Stimulated activated CD4-positive, alpha-beta T cell treated with anti-CD3 and anti-CD28 coated beads, Interleukin-4, amount 100 ng/mL, for 24 hours (primary cell): ENCODE measurements around the gene CREB5.
"Not testable (repeated sequence)": the region's sequence is repeated elsewhere in the genome, so short reads cannot be mapped to it uniquely, and the experiment has no call there.

Experiments used
- DNase-seq: peaks from one replicate; pipeline ENCODE4 v3.0.0-alpha.2; 2020

Gene CREB5

GRCh38 chr7:28758186-28758585 is 345.9 kb downstream of the CREB5 start:
- DNase-seq, result no peak

GRCh38 chr7:28759475-28759971 is 347.2 kb downstream of the CREB5 start:
- no peak for DNase-seq

GRCh38 chr7:28761505-28761904 is 349.2 kb downstream of the CREB5 start:
- DNase-seq, result no peak

GRCh38 chr7:28762651-28763050 is 350.3 kb downstream of the CREB5 start:
- no peak for DNase-seq

- no peak for DNase-seq
Observed at GRCh38 chr7:28766359-28766758, 354.0 kb downstream of the CREB5 start.

- DNase-seq, result no peak
Observed at GRCh38 chr7:28767356-28767755, 355.0 kb downstream of the CREB5 start.

- no peak for DNase-seq
Observed at GRCh38 chr7:28768577-28769147, 356.3 kb downstream of the CREB5 start.

- DNase-seq, result no peak
Observed at GRCh38 chr7:28771906-28772622, 359.7 kb downstream of the CREB5 start.

GRCh38 chr7:28773423-28774145 is 361.3 kb downstream of the CREB5 start:
- DNase-seq, result no peak

- DNase-seq, result no peak
Observed at GRCh38 chr7:28774261-28774988, 362.1 kb downstream of the CREB5 start.

- no peak for DNase-seq
Observed at GRCh38 chr7:28776463-28777157, 364.3 kb downstream of the CREB5 start.

GRCh38 chr7:28778786-28779185 is 366.5 kb downstream of the CREB5 start:
- no peak for DNase-seq

- no peak for DNase-seq
Observed at GRCh38 chr7:28779954-28780353, 367.6 kb downstream of the CREB5 start.

- DNase-seq, result no peak
Observed at GRCh38 chr7:28782362-28782761, 370.0 kb downstream of the CREB5 start.

- no peak for DNase-seq
Observed at GRCh38 chr7:28784171-28784902, 372.0 kb downstream of the CREB5 start.

- DNase-seq, result no peak
Observed at GRCh38 chr7:28785041-28785995, 373.0 kb downstream of the CREB5 start.

- not testable (repeated sequence) for DNase-seq
Observed at GRCh38 chr7:28786156-28786555, 373.8 kb downstream of the CREB5 start.

- DNase-seq, result no peak
Observed at GRCh38 chr7:28787106-28787505, 374.8 kb downstream of the CREB5 start.

GRCh38 chr7:28790467-28790866 is 378.1 kb downstream of the CREB5 start:
- no peak for DNase-seq

GRCh38 chr7:28792858-28793257 is 380.5 kb downstream of the CREB5 start:
- no peak for DNase-seq
